Measurements from ENCODE around the gene GCSAM. TPM values are rescaled to one million over a fixed set of nuclear protein-coding genes. Genes with fewer than 3 reads are reported as not detected.

GCSAM gene
- total and polyA plus RNA-seq, 5 donors from 2014 or later: 8.1 to 13.6 (median 11.8) TPM

- peaks cover 0 to 43% (median 13%) of the 10 kb centered on the region in 4 donors for H3K4me1 Mint-ChIP-seq
These were observed 45.3 kb downstream of the GCSAM start for GRCh38 chr3:112087746-112088145.

GRCh38 chr3:112086875-112087524 is 46.0 kb downstream of the GCSAM start:
- H3K4me3 ChIP-seq (ENCODE audit: low read depth, low read length): peak overlapping the region; percentile 41
- H3K27me3 ChIP-seq (ENCODE audit: control insufficient read depth, insufficient read depth, low read length): peaks cover 11% of the 10 kb centered on the region
- H3K27ac ChIP-seq (ENCODE audit: insufficient read depth, low read length, poor library complexity, severe bottlenecking): no peak overlapping the region
- H3K4me3 Mint-ChIP-seq: peak overlapping the region; percentile 57 to 86 (median 73)
- H3K36me3 ChIP-seq (ENCODE audit: control insufficient read depth, insufficient read depth, low read length): no peaks in the 10 kb centered on the region
- H3K4me1 Mint-ChIP-seq: peaks cover 0 to 37% (median 13%) of the 10 kb centered on the region in 4 donors
- peaks cover 13% of the 10 kb centered on the region for H3K4me1 ChIP-seq (ENCODE audit: control insufficient read depth, insufficient read depth, low read length, poor library complexity, severe bottlenecking)
- peaks cover 0 to 2% (median 0%) of the 10 kb centered on the region in 7 donors for H3K9me3 Mint-ChIP-seq
- peak overlapping the region; percentile 27 to 50 (median 34) for H3K27ac Mint-ChIP-seq
- H3K27me3 Mint-ChIP-seq: peaks cover 26% of the 10 kb centered on the region
- DNase-seq (no peak), ATAC-seq (ENCODE audit: low read depth in 2 of 2) (no peak)
- no peaks in the 10 kb centered on the region for H3K9me3 ChIP-seq (ENCODE audit: control insufficient read depth in 2 of 2, low read length in 2 of 2)
- H3K36me3 Mint-ChIP-seq: no peaks in the 10 kb centered on the region

More at GRCh38 chr3:112087746-112088145, 45.3 kb downstream of the GCSAM start:
- DNase-seq (no peak), ATAC-seq (ENCODE audit: low read depth in 2 of 2) (no peak)
- H3K9me3 Mint-ChIP-seq: peaks cover 0 to 2% (median 0%) of the 10 kb centered on the region in 7 donors
- H3K4me1 ChIP-seq (ENCODE audit: control insufficient read depth, insufficient read depth, low read length, poor library complexity, severe bottlenecking): peaks cover 13% of the 10 kb centered on the region
- peak overlapping the region in 1 of 3 donors; percentile 50 for H3K27ac Mint-ChIP-seq
- peak overlapping the region in 3 of 4 donors; percentile 57 to 76 (median 70) for H3K4me3 Mint-ChIP-seq
- no peak overlapping the region for H3K27ac ChIP-seq (ENCODE audit: insufficient read depth, low read length, poor library complexity, severe bottlenecking)
- no peaks in the 10 kb centered on the region for H3K36me3 Mint-ChIP-seq
- no peaks in the 10 kb centered on the region for H3K36me3 ChIP-seq (ENCODE audit: control insufficient read depth, insufficient read depth, low read length)
- peaks cover 26% of the 10 kb centered on the region for H3K27me3 Mint-ChIP-seq
- H3K4me3 ChIP-seq (ENCODE audit: low read depth, low read length): no peak overlapping the region
- H3K27me3 ChIP-seq (ENCODE audit: control insufficient read depth, insufficient read depth, low read length): peaks cover 11% of the 10 kb centered on the region
- no peaks in the 10 kb centered on the region for H3K9me3 ChIP-seq (ENCODE audit: control insufficient read depth in 2 of 2, low read length in 2 of 2)

- H3K27me3 ChIP-seq (ENCODE audit: control insufficient read depth, insufficient read depth, low read length): peaks cover 11% of the 10 kb centered on the region
- Mint-ChIP-seq H3K4me3 (peak within 1 kb of the TSS; percentile 57 to 90 (median 81)), H3K36me3 (no peaks in the 10 kb centered on the region), H3K27ac (peak within 1 kb of the TSS; percentile 27 to 74 (median 50)), H3K27me3 (peaks cover 26% of the 10 kb centered on the region), H3K4me1 (peaks cover 0 to 37% (median 13%) of the 10 kb centered on the region in 4 donors), H3K9me3 (peaks cover 0 to 2% (median 0%) of the 10 kb centered on the region in 7 donors)
- H3K36me3 ChIP-seq (ENCODE audit: control insufficient read depth, insufficient read depth, low read length): no peaks in the 10 kb centered on the region
- peak within 1 kb of the TSS; percentile 41 for H3K4me3 ChIP-seq (ENCODE audit: low read depth, low read length)
- H3K9me3 ChIP-seq (ENCODE audit: control insufficient read depth in 2 of 2, low read length in 2 of 2): no peaks in the 10 kb centered on the region
- H3K4me1 ChIP-seq (ENCODE audit: control insufficient read depth, insufficient read depth, low read length, poor library complexity, severe bottlenecking): peaks cover 13% of the 10 kb centered on the region
- DNase-seq: peak; percentile 31 to 56 (median 38)
- peak; percentile 66 to 75 for ATAC-seq (ENCODE audit: low read depth in 2 of 2)
- no peak within 1 kb of the TSS for H3K27ac ChIP-seq (ENCODE audit: insufficient read depth, low read length, poor library complexity, severe bottlenecking)
These were observed 46.8 kb downstream of the GCSAM start, which contains the start of gene C3orf52 for GRCh38 chr3:112086076-112086854. C3orf52 (plus strand) TSS chr3:112086389; CDS start chr3:112086408, 19 bp downstream.

DNA sequence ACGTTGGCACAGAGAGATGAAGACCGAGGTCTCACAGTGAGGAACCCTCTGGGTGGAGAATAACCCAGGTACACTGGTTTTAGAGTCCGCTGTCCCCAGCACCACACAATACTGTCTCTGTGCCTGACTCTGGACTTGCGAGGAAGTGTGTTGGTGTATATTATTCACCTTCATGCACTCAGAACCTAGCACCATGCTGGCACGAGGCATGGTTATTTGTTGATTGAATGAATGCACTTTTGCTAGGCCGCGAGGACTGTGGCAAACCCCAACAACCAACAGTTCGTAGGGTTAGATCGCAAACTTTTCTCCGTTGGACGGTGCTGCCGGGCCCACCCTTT is 47.3 kb downstream of the GCSAM start:
- Mint-ChIP-seq H3K27ac (peak overlapping the region in 2 of 3 donors; percentile 31 to 74), H3K9me3 (peaks cover 0 to 2% (median 0%) of the 10 kb centered on the region in 7 donors), H3K4me1 (peaks cover 0 to 33% (median 11%) of the 10 kb centered on the region in 4 donors), H3K27me3 (peaks cover 26% of the 10 kb centered on the region), H3K36me3 (no peaks in the 10 kb centered on the region), H3K4me3 (peak overlapping the region in 3 of 4 donors; percentile 76 to 90 (median 86))
- Histone ChIP-seq H3K9me3 (ENCODE audit: control insufficient read depth in 2 of 2, low read length in 2 of 2) (no peaks in the 10 kb centered on the region), H3K27ac (ENCODE audit: insufficient read depth, low read length, poor library complexity, severe bottlenecking) (no peak overlapping the region), H3K36me3 (ENCODE audit: control insufficient read depth, insufficient read depth, low read length) (no peaks in the 10 kb centered on the region), H3K4me1 (ENCODE audit: control insufficient read depth, insufficient read depth, low read length, poor library complexity, severe bottlenecking) (peaks cover 13% of the 10 kb centered on the region), H3K27me3 (ENCODE audit: control insufficient read depth, insufficient read depth, low read length) (peaks cover 11% of the 10 kb centered on the region), H3K4me3 (ENCODE audit: low read depth, low read length) (no peak overlapping the region)
- ATAC-seq (ENCODE audit: low read depth in 2 of 2) (no peak), DNase-seq (no peak)

DNA sequence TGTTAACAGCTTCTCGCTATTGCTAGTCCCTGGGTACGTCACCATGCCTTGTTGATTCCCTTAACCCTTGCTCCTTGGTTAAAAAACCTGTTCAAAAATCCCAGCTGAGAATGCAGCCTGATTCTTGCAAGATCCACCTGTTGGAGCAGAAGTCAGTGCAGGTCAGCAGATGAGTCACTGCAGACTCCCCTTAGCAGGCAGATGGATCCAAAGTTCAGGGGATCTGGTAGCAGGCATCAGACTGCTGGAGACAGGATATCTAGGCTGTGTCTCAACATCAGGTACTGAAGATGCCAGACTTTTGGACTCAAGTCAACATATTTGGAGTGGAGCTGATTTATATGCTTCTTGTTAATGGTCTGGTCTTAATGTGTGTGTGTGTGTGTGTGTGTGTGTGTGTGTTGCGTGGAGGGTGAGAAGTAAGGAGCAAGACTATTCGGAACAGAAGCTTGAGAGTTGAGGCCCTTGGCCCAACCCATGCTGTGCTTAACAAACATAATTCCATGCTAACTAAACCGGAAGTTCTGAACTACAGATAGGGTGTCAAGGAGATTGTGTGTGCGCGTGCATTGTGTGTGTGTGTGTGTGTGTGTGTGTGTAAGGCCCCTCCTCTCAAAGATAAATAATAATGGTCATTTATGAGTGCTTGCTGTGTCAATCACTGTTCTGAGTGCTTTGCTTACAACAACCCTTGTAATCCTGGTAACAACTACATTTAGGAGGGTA is 47.9 kb downstream of the GCSAM start:
- Mint-ChIP-seq H3K27me3 (peaks cover 26% of the 10 kb centered on the region), H3K4me1 (peaks cover 0 to 29% (median 10%) of the 10 kb centered on the region in 4 donors), H3K27ac (peak overlapping the region in 1 of 3 donors; percentile 31), H3K4me3 (peak overlapping the region in 3 of 4 donors; percentile 76 to 90 (median 86)), H3K36me3 (no peaks in the 10 kb centered on the region), H3K9me3 (peaks cover 0 to 2% (median 0%) of the 10 kb centered on the region in 7 donors)
- Histone ChIP-seq H3K27ac (ENCODE audit: insufficient read depth, low read length, poor library complexity, severe bottlenecking) (no peak overlapping the region), H3K4me3 (ENCODE audit: low read depth, low read length) (no peak overlapping the region), H3K9me3 (ENCODE audit: control insufficient read depth in 2 of 2, low read length in 2 of 2) (no peaks in the 10 kb centered on the region), H3K27me3 (ENCODE audit: control insufficient read depth, insufficient read depth, low read length) (peaks cover 13% of the 10 kb centered on the region), H3K4me1 (ENCODE audit: control insufficient read depth, insufficient read depth, low read length, poor library complexity, severe bottlenecking) (peaks cover 13% of the 10 kb centered on the region), H3K36me3 (ENCODE audit: control insufficient read depth, insufficient read depth, low read length) (no peaks in the 10 kb centered on the region)
- ATAC-seq (ENCODE audit: low read depth in 2 of 2) (no peak), DNase-seq (no peak)

GRCh38 chr3:112083239-112083638 is 49.8 kb downstream of the GCSAM start:
- H3K4me3 Mint-ChIP-seq: no peak overlapping the region
- DNase-seq (no peak), ATAC-seq (ENCODE audit: low read depth in 2 of 2) (no peak)
- H3K4me1 Mint-ChIP-seq: peaks cover 0 to 29% (median 9%) of the 10 kb centered on the region in 4 donors
- peaks cover 27% of the 10 kb centered on the region for H3K27me3 Mint-ChIP-seq
- H3K36me3 Mint-ChIP-seq: no peaks in the 10 kb centered on the region
- Histone ChIP-seq H3K4me1 (ENCODE audit: control insufficient read depth, insufficient read depth, low read length, poor library complexity, severe bottlenecking) (peaks cover 13% of the 10 kb centered on the region), H3K36me3 (ENCODE audit: control insufficient read depth, insufficient read depth, low read length) (no peaks in the 10 kb centered on the region), H3K27ac (ENCODE audit: insufficient read depth, low read length, poor library complexity, severe bottlenecking) (no peak overlapping the region), H3K9me3 (ENCODE audit: control insufficient read depth in 2 of 2, low read length in 2 of 2) (no peaks in the 10 kb centered on the region), H3K4me3 (ENCODE audit: low read depth, low read length) (no peak overlapping the region), H3K27me3 (ENCODE audit: control insufficient read depth, insufficient read depth, low read length) (peaks cover 11% of the 10 kb centered on the region)
- H3K9me3 Mint-ChIP-seq: peaks cover 0 to 2% (median 0%) of the 10 kb centered on the region in 7 donors
- no peak overlapping the region for H3K27ac Mint-ChIP-seq
